ENCODE measurements around the gene DEK.
"Not testable (repeated sequence)": the region's sequence is repeated elsewhere in the genome, so short reads cannot be mapped to it uniquely, and the experiment has no call there.

DEK gene

DNA sequence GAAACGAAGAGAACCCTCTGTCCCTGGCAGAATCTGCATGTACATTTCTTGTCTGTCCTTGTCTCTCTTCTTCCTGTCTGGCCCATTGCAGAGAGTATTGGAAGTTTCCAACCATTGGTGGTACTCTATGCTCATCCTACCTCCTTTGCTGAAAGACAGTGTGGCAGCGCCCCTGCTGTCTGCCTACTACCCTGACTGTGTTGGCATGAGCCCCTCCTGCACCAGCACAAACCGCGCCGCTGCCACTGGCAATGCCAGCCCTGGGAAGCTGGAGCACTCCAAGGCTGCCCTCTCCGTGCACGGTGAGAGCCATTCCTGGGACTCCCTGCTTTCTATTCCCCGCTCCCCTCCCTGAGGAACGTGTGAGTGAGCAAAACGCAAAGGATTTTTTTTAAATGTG, 76.6 kb downstream of the DEK start:
- no peak for DNase-seq

GRCh38 chr6:18186540-18187250, 77.6 kb downstream of the DEK start:
- DNase-seq = no peak

DNA sequence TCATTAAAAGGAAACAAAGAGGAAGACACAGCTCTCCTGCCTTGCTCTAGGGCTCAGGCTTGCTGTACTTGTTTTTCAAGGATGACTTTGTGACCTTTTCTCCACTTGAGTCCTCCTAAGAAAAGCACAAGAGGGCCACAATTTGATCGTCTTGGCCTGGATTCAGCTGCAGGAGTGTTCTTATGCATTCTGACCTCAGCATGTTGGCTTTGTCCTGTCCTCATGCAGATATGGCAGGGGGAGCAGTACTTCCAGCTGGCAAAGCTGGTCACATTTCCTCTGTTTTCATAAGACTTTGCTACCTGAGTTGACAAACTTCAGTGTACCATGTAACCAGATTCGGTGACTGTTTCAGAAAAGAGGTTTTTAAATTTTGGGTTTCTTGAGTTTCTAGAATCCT, 78.3 kb downstream of the DEK start:
- DNase-seq = no peak

DNA sequence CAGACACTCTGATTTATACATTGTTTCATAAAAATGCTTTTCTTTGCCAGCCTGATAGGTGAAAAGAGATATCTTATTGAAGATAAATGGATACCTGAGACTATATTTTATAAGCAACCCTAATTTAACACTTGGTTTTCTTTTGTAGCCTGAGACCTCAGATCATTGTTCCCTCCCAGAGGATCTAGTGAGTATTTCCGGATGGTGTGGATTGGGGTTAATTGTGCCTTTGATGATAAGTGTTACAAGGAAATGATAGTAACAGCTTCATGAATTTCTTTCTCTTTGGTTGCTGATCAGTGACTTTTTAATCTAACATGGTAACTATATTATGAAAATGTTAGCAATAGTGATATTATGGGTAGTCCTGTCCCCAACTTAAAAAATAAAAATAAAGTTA, 78.7 kb downstream of the DEK start:
- no peak for DNase-seq

DNA sequence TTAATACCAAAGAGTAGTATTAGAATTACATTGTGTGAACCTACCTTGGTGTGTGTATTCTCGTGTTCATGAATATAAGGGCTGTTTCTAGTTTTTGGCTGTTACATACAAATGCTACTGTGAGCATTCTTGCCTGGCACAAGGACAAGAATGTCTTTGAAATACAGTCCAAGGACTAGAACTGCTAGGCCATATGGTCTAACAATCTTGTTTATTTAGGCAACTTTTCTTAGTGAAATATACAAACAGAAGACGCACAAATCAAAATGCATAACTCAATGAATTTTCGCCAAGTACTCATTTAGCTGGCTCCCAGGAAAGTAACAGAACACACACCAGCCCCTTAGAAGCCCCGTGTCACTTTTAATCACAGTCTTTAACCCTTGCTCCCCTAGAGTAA, 80.6 kb downstream of the DEK start:
- DNase-seq = no peak

- DNase-seq = no peak
Observed at GRCh38 chr6:18182568-18182967, 81.8 kb downstream of the DEK start.

- no peak for DNase-seq
Observed at GRCh38 chr6:18179770-18180356, 84.5 kb downstream of the DEK start.

GRCh38 chr6:18178960-18179615, 85.2 kb downstream of the DEK start:
- DNase-seq = no peak

DNA sequence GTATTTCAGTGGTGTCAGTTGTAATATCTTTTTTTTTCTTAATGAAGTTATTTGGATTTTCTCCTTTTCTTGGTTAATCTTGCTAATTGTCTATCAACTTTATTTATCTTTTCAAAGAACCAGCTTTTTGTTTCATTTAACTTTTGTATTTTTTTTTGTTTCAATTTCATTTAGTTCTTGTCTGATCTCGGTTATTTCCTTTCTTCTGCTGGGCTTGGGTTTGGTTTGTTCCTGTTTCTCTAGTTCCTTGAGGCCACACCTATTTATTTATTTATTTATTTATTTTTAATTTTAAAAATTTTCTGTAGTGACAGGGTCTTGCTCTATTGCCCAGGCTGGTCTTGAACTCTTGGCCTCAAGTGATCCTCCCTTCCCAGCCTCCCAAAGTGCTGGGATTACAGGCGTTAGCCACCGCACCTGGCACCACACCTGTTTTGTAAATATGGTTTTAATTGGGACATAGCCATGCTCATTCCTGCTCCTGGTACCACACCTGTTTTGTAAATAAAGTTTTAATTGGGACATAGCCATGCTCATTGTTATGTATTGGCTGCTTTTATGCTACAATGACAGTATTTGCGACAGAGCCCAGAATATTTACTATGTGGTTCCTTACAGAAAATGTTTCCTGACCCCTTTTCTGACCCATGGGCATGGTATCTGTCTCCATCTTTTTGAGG, 86.9 kb downstream of the DEK start:
- no peak for DNase-seq

GRCh38 chr6:18176198-18176597, 88.1 kb downstream of the DEK start:
- not testable (repeated sequence) for DNase-seq
